Measurements from ENCODE around the gene ZIK1.

DNA sequence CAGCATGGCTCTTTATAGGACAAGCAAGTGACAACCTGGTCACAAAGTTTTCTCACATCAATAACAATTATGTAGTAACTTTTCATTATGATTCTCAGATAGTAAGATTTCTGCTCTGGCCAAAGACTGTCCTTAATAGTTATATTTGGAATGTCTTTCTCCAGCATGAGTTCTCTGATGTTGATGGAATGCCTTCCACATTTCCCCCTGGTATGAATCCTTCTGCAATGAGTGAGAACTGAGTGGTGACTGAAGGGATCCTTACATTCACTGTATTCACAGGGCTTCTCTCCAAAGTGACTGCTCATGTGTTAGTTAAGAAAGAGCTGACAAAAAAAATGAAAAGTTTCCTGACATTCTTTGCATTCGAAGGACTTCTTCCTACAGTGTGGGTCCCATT lies 37.4 kb upstream of the ZIK1 start:
- TF ChIP-seq POLR2A (IDR thresholded peaks at IDR 0.05) (no peak), CTCF (IDR thresholded peaks at IDR 0.05) (no peak), POLR2AphosphoS5 (IDR thresholded peaks at IDR 0.05) (no peak)

Data from breast epithelium (tissue), 3 donors.